Measurements from ENCODE around the gene ZNF844. TPM values are rescaled to one million over a fixed set of nuclear protein-coding genes. Genes with fewer than 3 reads are reported as not detected.

The ZNF844 gene
- total RNA-seq, 2 experiments from 2014 or later = 22.2 to 23.7 TPM

- Mint-ChIP-seq H3K4me1 (ENCODE audit: low read depth) (no peaks in the 10 kb centered on the region), H3K9me3 (no peaks in the 10 kb centered on the region), H3K4me3 (no peak overlapping the region), H3K27me3 (no peaks in the 10 kb centered on the region), H3K27ac (no peak overlapping the region), H3K36me3 (ENCODE audit: low read depth) (peaks cover 35% of the 10 kb centered on the region)
- ChIA-PET POLR2A (no interaction called here), CTCF (no interaction called here)
- intact Hi-C loops (cut with DNase I, micrococcal nuclease) = no loop called here
- Histone ChIP-seq H3K27ac (ENCODE audit: low read depth in 1 of 2, low read length in 2 of 2) (no peak overlapping the region), H3K36me3 (ENCODE audit: insufficient read depth, low read length) (no peaks in the 10 kb centered on the region), H3K9me3 (ENCODE audit: control insufficient read depth in 1 of 2, insufficient read depth in 1 of 2, low read length in 2 of 2) (peaks cover 20 to 38% of the 10 kb centered on the region in 2 experiments), H3K27me3 (ENCODE audit: control insufficient read depth in 1 of 2, insufficient read depth in 2 of 2, low read length in 2 of 2) (no peaks in the 10 kb centered on the region), H3K4me3 (ENCODE audit: low read length) (no peak overlapping the region), H3K4me1 (ENCODE audit: insufficient read depth, low read length) (no peaks in the 10 kb centered on the region)
- ATAC-seq (ENCODE audit: poor library complexity) (no peak), DNase-seq (no peak)
- no peak for TF ChIP-seq CTCF (IDR thresholded peaks at IDR 0.05)
Measured at GRCh38 chr19:12085074-12085818, 20.7 kb downstream of the ZNF844 start.

GRCh38 chr19:12090807-12091206, 26.3 kb downstream of the ZNF844 start:
- TF ChIP-seq CTCF (IDR thresholded peaks at IDR 0.05) = peak; percentile 63
- ATAC-seq (ENCODE audit: poor library complexity) = peak; percentile 41
- Histone ChIP-seq H3K27me3 (ENCODE audit: control insufficient read depth in 1 of 2, insufficient read depth in 2 of 2, low read length in 2 of 2) (no peaks in the 10 kb centered on the region), H3K4me3 (ENCODE audit: low read length) (no peak overlapping the region), H3K36me3 (ENCODE audit: insufficient read depth, low read length) (no peaks in the 10 kb centered on the region), H3K4me1 (ENCODE audit: insufficient read depth, low read length) (peaks cover 13% of the 10 kb centered on the region), H3K9me3 (ENCODE audit: control insufficient read depth in 1 of 2, insufficient read depth in 1 of 2, low read length in 2 of 2) (peaks cover 0 to 5% of the 10 kb centered on the region in 2 experiments), H3K27ac (ENCODE audit: low read depth in 1 of 2, low read length in 2 of 2) (no peak overlapping the region)
- ChIA-PET POLR2A (no interaction called here), CTCF (interaction anchor here (0.6 to 1.4 kb wide), 6 partner anchors 9 to 72 kb away, joined by 3 to 11 read pairs (median 4); partner anchors contain the start of genes ZNF136 and ZNF20)
- peaks cover 12% of the 10 kb centered on the region for H3K4me1 Mint-ChIP-seq (ENCODE audit: low read depth)
- peak overlapping the region; percentile 77 for H3K4me3 Mint-ChIP-seq
- H3K27ac Mint-ChIP-seq = no peak overlapping the region
- intact Hi-C loops (cut with DNase I, micrococcal nuclease) = loop anchor here (2.0 to 5.0 kb wide), 2 partner anchors 50 to 51 kb away; partner anchors contain the start of gene ZNF20 (in 2 of the 2)
- no peaks in the 10 kb centered on the region for H3K9me3 Mint-ChIP-seq
- peak; percentile 35 to 74 (median 46) for DNase-seq
- H3K27me3 Mint-ChIP-seq = peaks cover 7% of the 10 kb centered on the region
- H3K36me3 Mint-ChIP-seq (ENCODE audit: low read depth) = peaks cover 12% of the 10 kb centered on the region

- H3K4me3 ChIP-seq (ENCODE audit: low read length) = peak overlapping the region; percentile 55
- peaks cover 13% of the 10 kb centered on the region for H3K4me1 ChIP-seq (ENCODE audit: insufficient read depth, low read length)
- intact Hi-C loops (cut with DNase I, micrococcal nuclease) = loop anchor here in 1 of 2 experiments (5.0 kb wide), 1 partner anchor 50 kb away; the partner anchor contains the start of gene ZNF20
- Mint-ChIP-seq H3K4me1 (ENCODE audit: low read depth) (peaks cover 12% of the 10 kb centered on the region), H3K36me3 (ENCODE audit: low read depth) (peaks cover 12% of the 10 kb centered on the region), H3K9me3 (no peaks in the 10 kb centered on the region), H3K4me3 (peak overlapping the region; percentile 88), H3K27ac (no peak overlapping the region), H3K27me3 (peaks cover 7% of the 10 kb centered on the region)
- ATAC-seq (ENCODE audit: poor library complexity) (peak; percentile 65), DNase-seq (peak in 12 of 14 experiments; percentile 2 to 65 (median 26))
- ChIA-PET CTCF (no interaction called here), POLR2A (interaction anchor here (0.5 kb wide), 1 partner anchor 242 kb away, joined by 3 read pairs; no protein-coding TSS in a partner anchor)
- no peaks in the 10 kb centered on the region for H3K27me3 ChIP-seq (ENCODE audit: control insufficient read depth in 1 of 2, insufficient read depth in 2 of 2, low read length in 2 of 2)
- no peak overlapping the region for H3K27ac ChIP-seq (ENCODE audit: low read depth in 1 of 2, low read length in 2 of 2)
- no peaks in the 10 kb centered on the region for H3K36me3 ChIP-seq (ENCODE audit: insufficient read depth, low read length)
- no peak for TF ChIP-seq CTCF (IDR thresholded peaks at IDR 0.05)
- no peaks in the 10 kb centered on the region for H3K9me3 ChIP-seq (ENCODE audit: control insufficient read depth in 1 of 2, insufficient read depth in 1 of 2, low read length in 2 of 2)
Measured at GRCh38 chr19:12092065-12092867, 27.7 kb downstream of the ZNF844 start.
